Ascending aorta (tissue), 2 donors: Measurements from ENCODE around the gene RINL. TPM values are rescaled to one million over a fixed set of nuclear protein-coding genes. Genes with fewer than 3 reads are reported as not detected.
A peak's percentile ranks its signal among the peaks of the same experiment; 100 is the strongest.
"Not testable (repeated sequence)": the region's sequence is repeated elsewhere in the genome, so short reads cannot be mapped to it uniquely, and the experiment has no call there.

Source experiments
- DNase-seq, 2 donors: peaks; one replicate each; pipeline ENCODE4 v3.0.0-alpha.2; 2019; ENCODE audit warnings: low spot score in 2 of 2
- H3K27ac ChIP-seq, 2 donors: fragments of 200-600 bp; sonication (generic); one replicate each; pipeline ENCODE4 v1.5.1; 2016 to 2017; ENCODE audit warnings: mild to moderate bottlenecking in 1 of 2
- H3K27me3 ChIP-seq: fragments of 200-600 bp; sonication (generic); one replicate; pipeline ENCODE4 v1.5.1; 2017
- H3K36me3 ChIP-seq, 2 donors: fragments of 200-600 bp; sonication (generic); one replicate each; pipeline ENCODE4 v1.5.1; 2016
- H3K4me1 ChIP-seq, 2 donors: fragments of 200-600 bp; sonication (generic); one replicate each; pipeline ENCODE4 v1.5.1; 2016 to 2017; ENCODE audit warnings: mild to moderate bottlenecking in 1 of 2
- H3K4me3 ChIP-seq, 2 donors: fragments of 200-600 bp; sonication (generic); one replicate each; pipeline ENCODE4 v1.5.1; 2016 to 2017; ENCODE audit warnings: mild to moderate bottlenecking in 1 of 2
- H3K9me3 ChIP-seq, 2 donors: fragments of 200-600 bp; sonication (generic); one replicate each; pipeline ENCODE4 v1.5.1; 2016
- CTCF ChIP-seq, 3 experiments: fragments of 200-600 bp in 2 of 3; fragments of 450-650 bp in 1 of 3; sonication (generic) in 2 of 3; IDR thresholded peaks; one replicate each; pipeline ENCODE4 v1.5.1; 2016 to 2019; ENCODE audit warnings: antibody characterized with exemption in 3 of 3, mild to moderate bottlenecking in 1 of 3, moderate library complexity in 1 of 3
- intact Hi-C: fragments of 100-400 bp; cut with DNase I; formaldehyde crosslinking; loops from one replicate; pipeline ENCODE4 v1.15.1; 2023
- total RNA-seq: library from RNA; depleted of rRNA; stranded (reverse); fragments of >200 nt; gene quantifications from one replicate; pipeline ENCODE4 v1.1.0, GENCODE V29; 2016

The RINL gene
- total RNA-seq, 1 donor from 2014 or later = 7.0 TPM

DNA sequence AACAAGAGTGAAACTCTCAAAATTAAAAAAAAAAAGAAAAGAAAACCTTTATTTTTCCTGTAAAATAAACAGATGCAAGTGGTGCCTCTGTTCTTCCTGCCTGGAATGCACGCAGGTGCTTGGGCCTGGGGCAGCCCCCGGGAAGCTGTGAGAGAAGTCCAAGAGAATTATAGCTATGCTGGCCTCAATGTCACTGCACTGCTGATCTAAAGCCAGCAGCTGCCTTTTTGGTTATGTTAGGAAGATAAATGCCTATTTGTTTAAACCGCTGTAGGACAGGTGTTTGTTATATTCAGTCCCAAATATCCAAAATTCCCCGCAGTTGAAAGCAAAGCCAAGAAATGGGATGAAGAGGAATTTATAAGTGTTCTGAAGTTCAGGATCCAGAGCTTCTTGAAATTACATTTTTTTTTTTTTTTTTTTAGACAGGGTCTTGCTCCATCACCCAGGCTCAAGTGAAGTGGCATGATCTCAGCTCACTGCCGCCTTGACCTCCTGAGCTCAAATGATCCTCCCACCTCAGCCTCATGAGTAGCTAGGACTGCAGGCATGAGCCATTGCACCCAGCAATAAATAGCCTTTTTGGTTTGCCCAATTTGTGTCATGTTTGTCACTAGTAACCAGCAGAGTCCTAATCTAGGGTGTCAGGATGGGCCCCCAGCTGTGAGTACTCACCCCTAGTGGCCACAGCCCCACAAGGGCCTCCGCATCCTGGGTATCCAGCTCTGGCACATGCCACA, 2.2 kb downstream of the RINL start:
- peaks cover 9 to 13% of the 10 kb centered on the region in 2 donors for H3K36me3 ChIP-seq
- no peak for TF ChIP-seq CTCF (IDR thresholded peaks at IDR 0.05)
- intact Hi-C loops = no loop called here

GRCh38 chr19:38873400-38873799, 4.7 kb downstream of the RINL start:
- H3K4me1 ChIP-seq, H3K9me3 ChIP-seq, H3K27me3 ChIP-seq, intact Hi-C loops, H3K36me3 ChIP-seq, H3K4me3 ChIP-seq, DNase-seq, H3K27ac ChIP-seq: not testable (repeated sequence)

More for the DNA sequence above, 2.2 kb downstream of the RINL start:
- DNase-seq = no peak
- H3K27ac ChIP-seq = no peak overlapping the region
- no peaks in the 10 kb centered on the region for H3K4me1 ChIP-seq
- H3K4me3 ChIP-seq = no peak overlapping the region
- no peaks in the 10 kb centered on the region for H3K27me3 ChIP-seq
- H3K9me3 ChIP-seq = no peaks in the 10 kb centered on the region

GRCh38 chr19:38870612-38871011, 7.5 kb downstream of the RINL start:
- no peak for TF ChIP-seq CTCF (IDR thresholded peaks at IDR 0.05)
- Histone ChIP-seq H3K4me1 (peaks cover 5 to 9% of the 10 kb centered on the region in 2 donors), H3K9me3 (no peaks in the 10 kb centered on the region), H3K27me3 (no peaks in the 10 kb centered on the region), H3K36me3 (no peaks in the 10 kb centered on the region), H3K4me3 (no peak overlapping the region), H3K27ac (no peak overlapping the region)
- no peak for DNase-seq
- intact Hi-C loops = loop anchor here (2.0 kb wide), 1 partner anchor 28 kb away; the partner anchor contains the start of genes NFKBIB and SIRT2

- H3K36me3 ChIP-seq = no peaks in the 10 kb centered on the region
- H3K27me3 ChIP-seq = no peaks in the 10 kb centered on the region
- no peaks in the 10 kb centered on the region for H3K9me3 ChIP-seq
- peak; percentile 81 to 89 (median 86) for TF ChIP-seq CTCF (IDR thresholded peaks at IDR 0.05)
- intact Hi-C loops = loop anchor here (1.0 to 2.0 kb wide), 3 partner anchors 18 to 326 kb away; partner anchors contain the start of genes NFKBIB and SIRT2
- peak in 1 of 2 donors; percentile 93 for DNase-seq
- H3K4me3 ChIP-seq = peak overlapping the region; percentile 40 to 77
- no peak overlapping the region for H3K27ac ChIP-seq
- H3K4me1 ChIP-seq = peaks cover 5 to 9% of the 10 kb centered on the region in 2 donors
Measured at GRCh38 chr19:38869836-38870607, 8.1 kb downstream of the RINL start.

GRCh38 chr19:38869160-38869835, 8.8 kb downstream of the RINL start:
- Histone ChIP-seq H3K9me3 (no peaks in the 10 kb centered on the region), H3K4me1 (peaks cover 5 to 9% of the 10 kb centered on the region in 2 donors), H3K36me3 (no peaks in the 10 kb centered on the region), H3K4me3 (peak overlapping the region; percentile 40 to 77), H3K27me3 (no peaks in the 10 kb centered on the region), H3K27ac (no peak overlapping the region)
- DNase-seq = no peak
- intact Hi-C loops = loop anchor here (1.0 kb wide), 2 partner anchors 17 to 325 kb away; no protein-coding TSS in a partner anchor
- no peak for TF ChIP-seq CTCF (IDR thresholded peaks at IDR 0.05)
